OCI-LY3 (cell line): ENCODE data around the gene LTN1.

Experiments used
- H2AFZ ChIP-seq: fragments of 200-600, 300-600 bp; shearing (Covaris generic); 2 replicates; pipeline ENCODE4 v1.6.0; 2014; ENCODE audit warnings: antibody characterized with exemption, low read depth, low read length
- H3K27ac ChIP-seq: fragments of 200-600, 300-600 bp; sonication (generic); 2 replicates; pipeline ENCODE4 v1.5.1; 2014; ENCODE audit warnings: mild to moderate bottlenecking, low read length, moderate library complexity, mixed read lengths
- H3K27me3 ChIP-seq: fragments of 200-600, 300-600 bp; sonication (generic); 2 replicates; pipeline ENCODE4 v1.6.1; 2014; ENCODE audit warnings: low read depth, low read length, mixed read lengths
- H3K36me3 ChIP-seq: fragments of 200-600, 300-600 bp; sonication (generic); replicated peaks from 2 replicates; pipeline ENCODE3; 2014; ENCODE audit warnings: low read depth, low read length, mixed read lengths
- H3K4me1 ChIP-seq: fragments of 300-600, 200-600 bp; sonication (generic); 2 replicates; pipeline ENCODE4 v1.6.1; 2014; ENCODE audit warnings: low read length, mixed read lengths
- H3K4me2 ChIP-seq: fragments of 200-600, 300-600 bp; sonication (generic); 2 replicates; pipeline ENCODE4 v1.6.1; 2014; ENCODE audit warnings: low read length, mixed read lengths
- H3K4me3 ChIP-seq: fragments of 300-600, 200-600 bp; sonication (generic); 2 replicates; pipeline ENCODE4 v1.5.1; 2014; ENCODE audit warnings: antibody characterized with exemption, mild to moderate bottlenecking, low read length, moderate library complexity
- H3K79me2 ChIP-seq: fragments of 300-600, 200-600 bp; shearing (Covaris generic); 2 replicates; pipeline ENCODE4 v1.6.1; 2014; ENCODE audit warnings: mild to moderate bottlenecking, low read length, mixed read lengths
- H3K9ac ChIP-seq: fragments of 300-600, 200-600 bp; shearing (Covaris generic); 2 replicates; pipeline ENCODE4 v1.6.0; 2014; ENCODE audit warnings: mild to moderate bottlenecking, low read length, moderate library complexity
- H3K9me3 ChIP-seq: fragments of 200-600, 300-600 bp; shearing (Covaris generic); 2 replicates; pipeline ENCODE4 v1.6.1; 2014; ENCODE audit warnings: low read length, mixed read lengths; ENCODE audit not compliant: insufficient read depth
- H4K20me1 ChIP-seq: fragments of 200-600, 300-600 bp; sonication (generic); 2 replicates; pipeline ENCODE4 v1.6.1; 2016; ENCODE audit warnings: low read length, mixed read lengths; ENCODE audit not compliant: insufficient read depth
- CTCF ChIP-seq: fragments of 200-600, 300-600 bp; sonication (generic); IDR thresholded peaks from 2 replicates; pipeline ENCODE4 v1.5.1; 2014; ENCODE audit warnings: antibody characterized with exemption, low read length, low read depth
- EZH2phosphoT487 ChIP-seq: fragments of 200-600 bp; shearing (Covaris generic); IDR thresholded peaks from 2 replicates; pipeline ENCODE4 v1.6.1; 2018; ENCODE audit warnings: antibody characterized with exemption, mixed run types, low read depth

LTN1 gene

GRCh38 chr21:28974531-28975227 is 18.0 kb downstream of the LTN1 start:
- no peaks in the 10 kb centered on the region for H3K4me1 ChIP-seq
- no peaks in the 10 kb centered on the region for H3K79me2 ChIP-seq
- H4K20me1 ChIP-seq, result no peaks in the 10 kb centered on the region
- no peak overlapping the region for H3K27ac ChIP-seq
- H3K4me3 ChIP-seq, result no peak overlapping the region
- no peak overlapping the region for H2AFZ ChIP-seq
- H3K4me2 ChIP-seq, result no peak overlapping the region
- H3K9me3 ChIP-seq, result no peaks in the 10 kb centered on the region
- TF ChIP-seq EZH2phosphoT487 (no peak), CTCF (no peak)
- no peaks in the 10 kb centered on the region for H3K27me3 ChIP-seq
- no peak overlapping the region for H3K9ac ChIP-seq
- peaks cover 19% of the 10 kb centered on the region for H3K36me3 ChIP-seq

- H3K9me3 ChIP-seq, result no peaks in the 10 kb centered on the region
Observed at GRCh38 chr21:28972398-28972797, 20.3 kb downstream of the LTN1 start.

DNA sequence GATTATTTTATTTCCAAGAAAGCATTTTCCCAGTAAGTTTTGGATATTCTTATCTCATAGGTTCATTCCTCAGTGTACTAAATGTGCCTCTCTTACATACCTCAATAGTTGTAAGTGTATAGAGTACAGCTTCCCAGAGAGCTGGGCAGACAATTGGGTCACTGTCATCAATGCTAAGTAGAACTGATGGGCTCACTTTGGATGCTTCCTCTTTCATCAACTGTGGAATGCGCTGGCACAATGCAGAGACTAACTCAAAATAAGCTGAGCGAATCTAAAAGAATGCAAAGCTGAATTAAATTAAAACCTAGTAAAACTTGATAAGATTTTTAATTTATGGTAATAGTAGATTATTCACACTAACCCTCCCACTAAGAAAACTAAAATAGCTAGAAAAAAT is 21.5 kb downstream of the LTN1 start:
- no peak overlapping the region for H3K4me3 ChIP-seq
- H3K4me2 ChIP-seq, result no peak overlapping the region
- no peaks in the 10 kb centered on the region for H4K20me1 ChIP-seq
- H3K4me1 ChIP-seq, result no peaks in the 10 kb centered on the region
- no peak overlapping the region for H3K27ac ChIP-seq
- no peak overlapping the region for H2AFZ ChIP-seq
- H3K36me3 ChIP-seq, result peaks cover 27% of the 10 kb centered on the region
- TF ChIP-seq CTCF (no peak), EZH2phosphoT487 (no peak)
- H3K79me2 ChIP-seq, result no peaks in the 10 kb centered on the region
- no peaks in the 10 kb centered on the region for H3K9me3 ChIP-seq
- no peak overlapping the region for H3K9ac ChIP-seq
- H3K27me3 ChIP-seq, result no peaks in the 10 kb centered on the region

More at GRCh38 chr21:28972398-28972797, 20.3 kb downstream of the LTN1 start:
- H2AFZ ChIP-seq, result no peak overlapping the region
- no peaks in the 10 kb centered on the region for H3K27me3 ChIP-seq
- H3K9ac ChIP-seq, result no peak overlapping the region
- TF ChIP-seq EZH2phosphoT487 (no peak), CTCF (no peak)
- H3K4me1 ChIP-seq, result no peaks in the 10 kb centered on the region
- peaks cover 19% of the 10 kb centered on the region for H3K36me3 ChIP-seq
- no peak overlapping the region for H3K4me2 ChIP-seq
- H3K27ac ChIP-seq, result no peak overlapping the region
- no peaks in the 10 kb centered on the region for H4K20me1 ChIP-seq
- H3K79me2 ChIP-seq, result no peaks in the 10 kb centered on the region
- H3K4me3 ChIP-seq, result no peak overlapping the region

DNA sequence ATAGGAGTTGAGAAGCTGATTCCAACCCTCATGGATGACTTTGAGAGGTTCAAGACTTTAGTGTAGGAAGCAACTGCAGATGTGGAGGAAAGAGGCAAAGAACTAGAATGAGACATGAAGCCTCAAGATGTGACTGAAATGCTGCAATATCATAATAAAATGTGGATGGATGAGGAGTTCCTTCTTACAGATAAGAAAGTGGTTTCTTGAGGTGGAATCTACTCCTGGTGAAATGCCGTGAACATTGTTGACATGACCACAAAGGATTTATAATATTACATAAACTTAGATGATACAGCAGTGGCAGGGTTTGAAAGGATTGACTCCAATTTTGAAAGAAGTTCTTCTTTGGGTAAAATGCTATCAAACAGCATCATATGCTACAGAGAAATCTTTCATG is 28.8 kb downstream of the LTN1 start:
- H4K20me1 ChIP-seq, result no peaks in the 10 kb centered on the region
- peaks cover 18% of the 10 kb centered on the region for H3K36me3 ChIP-seq
- no peak for TF ChIP-seq EZH2phosphoT487
- TF ChIP-seq CTCF, result no peak

More for the DNA sequence above, 28.8 kb downstream of the LTN1 start:
- no peaks in the 10 kb centered on the region for H3K79me2 ChIP-seq
- H3K9ac ChIP-seq, result no peak overlapping the region
- H2AFZ ChIP-seq, result no peak overlapping the region
- H3K4me3 ChIP-seq, result no peak overlapping the region
- H3K4me2 ChIP-seq, result no peak overlapping the region
- no peaks in the 10 kb centered on the region for H3K27me3 ChIP-seq
- no peaks in the 10 kb centered on the region for H3K9me3 ChIP-seq
- H3K4me1 ChIP-seq, result no peaks in the 10 kb centered on the region
- no peak overlapping the region for H3K27ac ChIP-seq
